WERI-Rb-1 (cell line): Measurements from ENCODE around the gene TBKBP1.

Source experiments
- DNase-seq: peaks from one replicate; pipeline ENCODE4 v3.0.0-alpha.2; 2020
- H3K27ac ChIP-seq: fragments of 250-450 bp; sonication (Bioruptor Pico); 2 replicates; pipeline ENCODE4 v1.5.1; 2020; ENCODE audit warnings: mild to moderate bottlenecking, moderate library complexity
- H3K27me3 ChIP-seq: fragments of 250-450 bp; sonication (Bioruptor Pico); 2 replicates; pipeline ENCODE4 v1.5.1; 2021; ENCODE audit warnings: mild to moderate bottlenecking, low read depth, moderate library complexity; ENCODE audit not compliant: insufficient read depth, severe bottlenecking
- H3K36me3 ChIP-seq: fragments of 250-450 bp; sonication (Bioruptor Pico); 2 replicates; pipeline ENCODE4 v1.5.1; 2020; ENCODE audit warnings: mild to moderate bottlenecking, moderate library complexity
- H3K4me3 ChIP-seq: 2 replicates; pipeline ENCODE4 v1.5.1; 2011; ENCODE audit warnings: low read depth, mild to moderate bottlenecking, control low read depth, low read length
- H3K9me3 ChIP-seq: fragments of 250-450 bp; sonication (Bioruptor Pico); 2 replicates; pipeline ENCODE4 v1.5.1; 2021; ENCODE audit warnings: mild to moderate bottlenecking, moderate library complexity; ENCODE audit not compliant: severe bottlenecking
- CTCF ChIP-seq: IDR thresholded peaks from 2 replicates; pipeline ENCODE4 v1.5.1; 2011; ENCODE audit warnings: low read depth, mild to moderate bottlenecking, control low read depth, inconsistent platforms, low read length

TBKBP1 gene

GRCh38 chr17:47716375-47716774 is 22.4 kb downstream of the TBKBP1 start:
- no peak for TF ChIP-seq CTCF
- Histone ChIP-seq H3K36me3 (no peaks in the 10 kb centered on the region; the same call in 1 of the 2 replicates), H3K27ac (no peak overlapping the region), H3K27me3 (no peaks in the 10 kb centered on the region), H3K4me3 (no peak overlapping the region), H3K9me3 (no peaks in the 10 kb centered on the region)
- DNase-seq = no peak

GRCh38 chr17:47717261-47717697 is 23.3 kb downstream of the TBKBP1 start:
- H3K9me3 ChIP-seq = no peaks in the 10 kb centered on the region
- DNase-seq = no peak
- H3K4me3 ChIP-seq = no peak overlapping the region
- H3K36me3 ChIP-seq = no peaks in the 10 kb centered on the region
- no peak overlapping the region for H3K27ac ChIP-seq
- no peaks in the 10 kb centered on the region for H3K27me3 ChIP-seq
- TF ChIP-seq CTCF = peak; percentile 89

- TF ChIP-seq CTCF = no peak
These were observed 24.1 kb downstream of the TBKBP1 start for GRCh38 chr17:47717979-47718621.

GRCh38 chr17:47718634-47719405 is 24.9 kb downstream of the TBKBP1 start:
- Histone ChIP-seq H3K36me3 (no peaks in the 10 kb centered on the region), H3K9me3 (no peaks in the 10 kb centered on the region), H3K4me3 (no peak overlapping the region), H3K27ac (no peak overlapping the region), H3K27me3 (no peaks in the 10 kb centered on the region)
- TF ChIP-seq CTCF = no peak
- DNase-seq = no peak

More at GRCh38 chr17:47717979-47718621, 24.1 kb downstream of the TBKBP1 start:
- Histone ChIP-seq H3K9me3 (no peaks in the 10 kb centered on the region), H3K4me3 (no peak overlapping the region), H3K27me3 (no peaks in the 10 kb centered on the region), H3K27ac (no peak overlapping the region), H3K36me3 (no peaks in the 10 kb centered on the region)
- no peak for DNase-seq

- Histone ChIP-seq H3K9me3 (no peaks in the 10 kb centered on the region), H3K36me3 (no peaks in the 10 kb centered on the region), H3K27ac (no peak overlapping the region), H3K4me3 (no peak overlapping the region), H3K27me3 (no peaks in the 10 kb centered on the region)
- no peak for DNase-seq
- no peak for TF ChIP-seq CTCF
These were observed 25.6 kb downstream of the TBKBP1 start for GRCh38 chr17:47719411-47720152.
